HCT116 (cell line): ENCODE measurements around the gene GYG1. TPM values are rescaled to one million over a fixed set of nuclear protein-coding genes. Genes with fewer than 3 reads are reported as not detected.

Experiments
- ATAC-seq: fragments of 200-7000 bp; cut with Tn5 transposase; 2 replicates; pipeline ENCODE4 v1.9.1; 2020; ENCODE audit warnings: mild to moderate bottlenecking, moderate library complexity
- BruUV-seq: library from RNA; stranded (reverse); fragments of 400-500 nt; replicated peaks from 2 replicates; lab custom pipeline; 2021; lab: Mats Ljungman, UMichigan
- CTCF ChIA-PET: fragments of 300-600 bp; sonication (Branson Sonifier 250); formaldehyde crosslinking; loops from one replicate; lab custom pipeline; 2021; ENCODE audit warnings: antibody characterized with exemption; lab: Charles Lee
- POLR2A ChIA-PET: fragments of 300-600, 350-600 bp; sonication (Branson Sonifier 250); formaldehyde crosslinking; loops from one replicate; lab custom pipeline; 2021; ENCODE audit warnings: antibody characterized with exemption; lab: Charles Lee
- RAD21 ChIA-PET, 2 experiments: fragments of 300-600 bp; sonication (Branson Sonifier 250); formaldehyde crosslinking; loops; one replicate each; lab custom pipeline; 2023; ENCODE audit warnings: low total read pairs in 2 of 2; ENCODE audit not compliant: uncharacterized antibody in 2 of 2, unreplicated experiment in 2 of 2, low non-redundant PET in 1 of 2; lab: Charles Lee
- DNase-seq: peaks from one replicate; pipeline ENCODE4 v3.0.0-alpha.2; 2010; ENCODE audit warnings: low read depth, low spot score
- H2AFZ ChIP-seq: fragments of 200-600 bp; shearing (Covaris generic), sonication (generic); 2 replicates; pipeline ENCODE4 v1.6.1; 2017; ENCODE audit warnings: low read depth, mixed run types, mixed read lengths, antibody characterized with exemption, low read length; ENCODE audit not compliant: poor library complexity, severe bottlenecking
- H3K27ac ChIP-seq: 2 replicates; pipeline ENCODE4 v1.5.1; 2012; ENCODE audit warnings: low read depth, low read length
- H3K27me3 ChIP-seq: fragments of 200-600 bp; sonication (generic); 2 replicates; pipeline ENCODE4 v1.6.1; 2016; ENCODE audit warnings: mixed run types, low read length, mixed read lengths; ENCODE audit not compliant: insufficient read depth
- H3K36me3 ChIP-seq, 2 experiments: fragments of 200-500 bp in 1 of 2; fragments of 200-600 bp in 1 of 2; sonication (Bioruptor generic) in 1 of 2; sonication (generic) in 1 of 2; 2 replicates each; pipeline versions ENCODE4 v1.5.1 to v1.6.1; 2014 to 2016; ENCODE audit warnings: low read length in 2 of 2, inconsistent platforms in 1 of 2, mixed read lengths in 1 of 2, mixed run types in 1 of 2; ENCODE audit not compliant: insufficient read depth in 2 of 2, control insufficient read depth in 1 of 2
- H3K4me1 ChIP-seq, 2 experiments: fragments of 200-600 bp in 1 of 2; sonication (generic) in 1 of 2; 2 replicates each; pipeline versions ENCODE4 v1.5.1 to v1.6.1; 2012 to 2017; ENCODE audit warnings: low read length in 2 of 2, inconsistent platforms in 1 of 2, mild to moderate bottlenecking in 1 of 2, mixed read lengths in 1 of 2, mixed run types in 1 of 2, moderate library complexity in 1 of 2; ENCODE audit not compliant: insufficient read depth in 2 of 2, control insufficient read depth in 1 of 2
- H3K4me2 ChIP-seq: fragments of 200-600 bp; sonication (generic); 2 replicates; pipeline ENCODE4 v1.6.1; 2017; ENCODE audit warnings: mixed run types, low read length, mixed read lengths
- H3K4me3 ChIP-seq, 2 experiments: fragments of 200-600 bp in 1 of 2; sonication (generic) in 1 of 2; replicated peaks in 1 of 2; 2 replicates each; pipeline ENCODE4 v1.5.1; 2011 to 2016; ENCODE audit warnings: low read length in 2 of 2, control low read depth in 1 of 2, low read depth in 1 of 2, mild to moderate bottlenecking in 1 of 2, mixed read lengths in 1 of 2, mixed run types in 1 of 2
- H3K79me2 ChIP-seq: fragments of 200-600 bp; sonication (generic); 2 replicates; pipeline ENCODE4 v1.6.1; 2017; ENCODE audit warnings: mild to moderate bottlenecking, mixed run types, low read length, moderate library complexity, mixed read lengths; ENCODE audit not compliant: insufficient read depth
- H3K9ac ChIP-seq: fragments of 200-600 bp; sonication (generic); 2 replicates; pipeline ENCODE4 v1.6.1; 2016; ENCODE audit warnings: low read length, mixed read lengths
- H3K9me2 ChIP-seq: fragments of 200-600 bp; sonication (generic), shearing (Covaris generic); 2 replicates; pipeline ENCODE4 v1.6.1; 2017; ENCODE audit warnings: mixed run types, mild to moderate bottlenecking, moderate library complexity; ENCODE audit not compliant: insufficient read depth
- H3K9me3 ChIP-seq, 2 experiments: fragments of 200-500 bp in 1 of 2; fragments of 200-600 bp in 1 of 2; sonication (Bioruptor generic) in 1 of 2; sonication (generic) in 1 of 2; 2 replicates each; pipeline ENCODE4 v1.6.1; 2014 to 2017; ENCODE audit warnings: low read length in 2 of 2, mixed read lengths in 2 of 2, inconsistent platforms in 1 of 2, low read depth in 1 of 2, mild to moderate bottlenecking in 1 of 2, mixed run types in 1 of 2, moderate library complexity in 1 of 2; ENCODE audit not compliant: control insufficient read depth in 1 of 2, insufficient read depth in 1 of 2
- H4K20me1 ChIP-seq: fragments of 200-600 bp; sonication (generic), shearing (Covaris generic); 2 replicates; pipeline ENCODE4 v1.6.1; 2017; ENCODE audit warnings: mixed run types, mild to moderate bottlenecking, moderate library complexity; ENCODE audit not compliant: insufficient read depth
- ATF3 ChIP-seq: IDR thresholded peaks from 2 replicates; pipeline ENCODE4 v1.6.1; 2012
- CBX3 ChIP-seq: IDR thresholded peaks from 2 replicates; pipeline ENCODE4 v1.6.1; 2012; ENCODE audit warnings: low read depth
- CTCF ChIP-seq, 3 experiments: fragments of 200-600 bp in 1 of 3; sonication (generic) in 1 of 3; IDR thresholded peaks in 2 of 3; conservative IDR thresholded peaks in 1 of 3; 2 replicates each; pipeline ENCODE4 v1.5.1; 2012 to 2017; ENCODE audit warnings: low read depth in 2 of 3, low read length in 2 of 3, antibody characterized with exemption in 1 of 3, borderline replicate concordance in 1 of 3, control low read depth in 1 of 3, mild to moderate bottlenecking in 1 of 3, mixed read lengths in 1 of 3, mixed run types in 1 of 3, moderate library complexity in 1 of 3; ENCODE audit not compliant: insufficient read depth in 1 of 3
- EGR1 ChIP-seq: IDR thresholded peaks from 2 replicates; pipeline ENCODE4 v1.6.1; 2012; ENCODE audit warnings: low read depth
- ELF1 ChIP-seq: IDR thresholded peaks from 2 replicates; pipeline ENCODE4 v1.6.1; 2012; ENCODE audit warnings: low read depth, borderline replicate concordance
- EZH2phosphoT487 ChIP-seq: fragments of 200-600 bp; IDR thresholded peaks from 2 replicates; pipeline ENCODE4 v1.6.1; 2018; ENCODE audit warnings: antibody characterized with exemption, borderline replicate concordance
- JUND ChIP-seq: IDR thresholded peaks from 2 replicates; pipeline ENCODE4 v1.6.1; 2012
- MAX ChIP-seq: IDR thresholded peaks from 2 replicates; pipeline ENCODE4 v1.6.1; 2012
- POLR2A ChIP-seq: IDR thresholded peaks from 2 replicates; pipeline ENCODE4 v1.7.0; 2011; ENCODE audit warnings: borderline replicate concordance; ENCODE audit not compliant: insufficient read depth, insufficient read length; ENCODE audit errors: extremely low read depth
- POLR2AphosphoS5 ChIP-seq: IDR thresholded peaks from 2 replicates; pipeline ENCODE4 v1.6.1; 2011; ENCODE audit warnings: mild to moderate bottlenecking, low read depth, low read length, moderate library complexity
- RAD21 ChIP-seq: IDR thresholded peaks from 2 replicates; pipeline ENCODE4 v1.6.1; 2012; ENCODE audit warnings: low read depth, mild to moderate bottlenecking
- REST ChIP-seq: IDR thresholded peaks from 2 replicates; pipeline ENCODE4 v1.6.1; 2012; ENCODE audit warnings: low read depth
- SIN3A ChIP-seq: IDR thresholded peaks from 2 replicates; pipeline ENCODE4 v1.6.1; 2012; ENCODE audit warnings: low read depth
- SP1 ChIP-seq: IDR thresholded peaks from 2 replicates; pipeline ENCODE4 v1.6.1; 2012; ENCODE audit warnings: low read depth
- SRF ChIP-seq: IDR thresholded peaks from 2 replicates; pipeline ENCODE4 v1.6.1; 2012; ENCODE audit warnings: low read depth
- TCF7L2 ChIP-seq: IDR thresholded peaks from 2 replicates; pipeline ENCODE4 v1.7.0; 2011; ENCODE audit warnings: borderline replicate concordance, inconsistent platforms; ENCODE audit not compliant: insufficient read depth, insufficient read length; ENCODE audit errors: extremely low read depth
- YY1 ChIP-seq: IDR thresholded peaks from 2 replicates; pipeline ENCODE4 v1.6.1; 2011; ENCODE audit warnings: low read length, low read depth, moderate library complexity, mild to moderate bottlenecking; ENCODE audit not compliant: insufficient replicate concordance; ENCODE audit errors: extremely low read depth
- ZNF274 ChIP-seq: fragments of 200-500 bp; sonication (Bioruptor generic); IDR thresholded peaks from 2 replicates; pipeline ENCODE4 v1.6.1; 2014; ENCODE audit warnings: mild to moderate bottlenecking, low read depth, low read length, inconsistent platforms
- intact Hi-C: fragments of 100-400 bp; cut with micrococcal nuclease; formaldehyde crosslinking; loops from 2 replicates; pipeline ENCODE4 v1.10.0; 2022
- total RNA-seq: library from RNA; stranded (reverse); gene quantifications from one replicate; pipeline ENCODE4 v1.2.1, GENCODE V29; 2021; ENCODE audit not compliant: unreplicated experiment

Gene GYG1
- total RNA-seq, 1 experiment from 2014 or later, result 28.9 TPM

GRCh38 chr3:148971401-148972163 is 19.8 kb upstream of the GYG1 start (continued):
- TF ChIP-seq POLR2AphosphoS5, result no peak
- no peak for TF ChIP-seq SP1
- TF ChIP-seq REST, result no peak
- no peak for TF ChIP-seq POLR2A
- TF ChIP-seq, all 23 proteins: peak for 0

GRCh38 chr3:148974726-148975125 is 16.6 kb upstream of the GYG1 start:
- Histone ChIP-seq H3K9ac (no peak overlapping the region), H3K79me2 (no peaks in the 10 kb centered on the region), H4K20me1 (no peaks in the 10 kb centered on the region), H3K36me3 (no peaks in the 10 kb centered on the region), H3K9me3 (no peaks in the 10 kb centered on the region), H3K4me1 (no peaks in the 10 kb centered on the region), H2AFZ (no peak overlapping the region), H3K4me2 (no peak overlapping the region), H3K27me3 (no peaks in the 10 kb centered on the region), H3K4me3 (no peak overlapping the region), H3K27ac (no peak overlapping the region), H3K9me2 (no peaks in the 10 kb centered on the region)
- RAD21 ChIA-PET, result no interaction called here
- CTCF ChIA-PET, result no interaction called here
- TF ChIP-seq ZNF274 (no peak), YY1 (no peak), EZH2phosphoT487 (no peak), JUND (no peak), ELF1 (no peak), MAX (no peak), TCF7L2 (no peak), POLR2A (no peak), SRF (no peak), ATF3 (no peak), SP1 (no peak), CTCF (IDR thresholded peaks at IDR 0.05 in 2 of 3, conservative IDR thresholded peaks at IDR 0.05 in 1 of 3; ENCODE audit: borderline replicate concordance in 1 of 3, insufficient read depth in 1 of 3, low read depth in 2 of 3, low read length in 2 of 3) (no peak), SIN3A (no peak), EGR1 (no peak), RAD21 (no peak), CBX3 (no peak)
- ATAC-seq (no peak), DNase-seq (no peak)
- POLR2A ChIA-PET, result no interaction called here
- intact Hi-C loops, result no loop called here
- no TSS peak for BruUV-seq
